Measurements from ENCODE around the gene FBN2.

The FBN2 gene

GRCh38 chr5:128216860-128217531 is 321.0 kb downstream of the FBN2 start:
- no peaks in the 10 kb centered on the region for H3K9me3 ChIP-seq (ENCODE audit: insufficient read depth, low read length, severe bottlenecking)
- no peak overlapping the region for H3K9ac ChIP-seq (ENCODE audit: low read depth, low read length)
- DNase-seq: no peak
- H2AFZ ChIP-seq (ENCODE audit: low read depth, low read length): no peak overlapping the region
- H3K4me1 ChIP-seq (ENCODE audit: insufficient read depth, low read length): no peaks in the 10 kb centered on the region
- H3K4me3 ChIP-seq (ENCODE audit: low read depth in 1 of 2, low read length in 2 of 2): no peak overlapping the region
- no peak for ATAC-seq (ENCODE audit: insufficient read depth, low read depth)
- H3K4me2 ChIP-seq (ENCODE audit: insufficient read depth, low read length): no peak overlapping the region
- H4K20me1 ChIP-seq (ENCODE audit: insufficient read depth, low read length): no peaks in the 10 kb centered on the region
- no peaks in the 10 kb centered on the region for H3K79me2 ChIP-seq (ENCODE audit: insufficient read depth, low read length)
- H3K27me3 ChIP-seq (ENCODE audit: insufficient read depth, low read length, poor library complexity): no peaks in the 10 kb centered on the region
- TF ChIP-seq, protein P1, sequence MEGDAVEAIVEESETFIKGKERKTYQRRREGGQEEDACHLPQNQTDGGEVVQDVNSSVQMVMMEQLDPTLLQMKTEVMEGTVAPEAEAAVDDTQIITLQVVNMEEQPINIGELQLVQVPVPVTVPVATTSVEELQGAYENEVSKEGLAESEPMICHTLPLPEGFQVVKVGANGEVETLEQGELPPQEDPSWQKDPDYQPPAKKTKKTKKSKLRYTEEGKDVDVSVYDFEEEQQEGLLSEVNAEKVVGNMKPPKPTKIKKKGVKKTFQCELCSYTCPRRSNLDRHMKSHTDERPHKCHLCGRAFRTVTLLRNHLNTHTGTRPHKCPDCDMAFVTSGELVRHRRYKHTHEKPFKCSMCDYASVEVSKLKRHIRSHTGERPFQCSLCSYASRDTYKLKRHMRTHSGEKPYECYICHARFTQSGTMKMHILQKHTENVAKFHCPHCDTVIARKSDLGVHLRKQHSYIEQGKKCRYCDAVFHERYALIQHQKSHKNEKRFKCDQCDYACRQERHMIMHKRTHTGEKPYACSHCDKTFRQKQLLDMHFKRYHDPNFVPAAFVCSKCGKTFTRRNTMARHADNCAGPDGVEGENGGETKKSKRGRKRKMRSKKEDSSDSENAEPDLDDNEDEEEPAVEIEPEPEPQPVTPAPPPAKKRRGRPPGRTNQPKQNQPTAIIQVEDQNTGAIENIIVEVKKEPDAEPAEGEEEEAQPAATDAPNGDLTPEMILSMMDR (IDR thresholded peaks at IDR 0.05; ENCODE audit: borderline replicate concordance, extremely low read depth, low read length, poor library complexity, severe bottlenecking): no peak
- TF ChIP-seq EZH2 (IDR thresholded peaks at IDR 0.05; ENCODE audit: borderline replicate concordance, low read depth, low read length, severe bottlenecking): no peak
- H3K36me3 ChIP-seq (ENCODE audit: insufficient read depth, low read length): no peaks in the 10 kb centered on the region
- no peak overlapping the region for H3K27ac ChIP-seq (ENCODE audit: low read length)

GRCh38 chr5:128216285-128216684 is 321.8 kb downstream of the FBN2 start:
- Histone ChIP-seq H3K9ac (ENCODE audit: low read depth, low read length) (no peak overlapping the region), H3K27ac (ENCODE audit: low read length) (no peak overlapping the region), H3K9me3 (ENCODE audit: insufficient read depth, low read length, severe bottlenecking) (no peaks in the 10 kb centered on the region), H3K4me2 (ENCODE audit: insufficient read depth, low read length) (no peak overlapping the region), H3K4me3 (ENCODE audit: low read depth in 1 of 2, low read length in 2 of 2) (no peak overlapping the region), H3K36me3 (ENCODE audit: insufficient read depth, low read length) (no peaks in the 10 kb centered on the region), H3K79me2 (ENCODE audit: insufficient read depth, low read length) (no peaks in the 10 kb centered on the region), H3K27me3 (ENCODE audit: insufficient read depth, low read length, poor library complexity) (no peaks in the 10 kb centered on the region), H3K4me1 (ENCODE audit: insufficient read depth, low read length) (no peaks in the 10 kb centered on the region), H2AFZ (ENCODE audit: low read depth, low read length) (no peak overlapping the region), H4K20me1 (ENCODE audit: insufficient read depth, low read length) (no peaks in the 10 kb centered on the region)
- ATAC-seq (ENCODE audit: insufficient read depth, low read depth) (no peak), DNase-seq (no peak)
- no peak for TF ChIP-seq EZH2 (IDR thresholded peaks at IDR 0.05; ENCODE audit: borderline replicate concordance, low read depth, low read length, severe bottlenecking)
- TF ChIP-seq, protein P1 (IDR thresholded peaks at IDR 0.05; ENCODE audit: borderline replicate concordance, extremely low read depth, low read length, poor library complexity, severe bottlenecking): no peak

GRCh38 chr5:128213833-128214232 is 324.2 kb downstream of the FBN2 start:
- H3K9ac ChIP-seq (ENCODE audit: low read depth, low read length): no peak overlapping the region
- DNase-seq: no peak
- no peak for ATAC-seq (ENCODE audit: insufficient read depth, low read depth)
- TF ChIP-seq, protein P1 (IDR thresholded peaks at IDR 0.05; ENCODE audit: borderline replicate concordance, extremely low read depth, low read length, poor library complexity, severe bottlenecking): no peak
- TF ChIP-seq EZH2 (IDR thresholded peaks at IDR 0.05; ENCODE audit: borderline replicate concordance, low read depth, low read length, severe bottlenecking): no peak
- H2AFZ ChIP-seq (ENCODE audit: low read depth, low read length): no peak overlapping the region
- no peaks in the 10 kb centered on the region for H3K36me3 ChIP-seq (ENCODE audit: insufficient read depth, low read length)
- no peaks in the 10 kb centered on the region for H3K27me3 ChIP-seq (ENCODE audit: insufficient read depth, low read length, poor library complexity)
- no peak overlapping the region for H3K27ac ChIP-seq (ENCODE audit: low read length)
- H3K4me1 ChIP-seq (ENCODE audit: insufficient read depth, low read length): no peaks in the 10 kb centered on the region
- H3K9me3 ChIP-seq (ENCODE audit: insufficient read depth, low read length, severe bottlenecking): no peaks in the 10 kb centered on the region
- no peaks in the 10 kb centered on the region for H3K79me2 ChIP-seq (ENCODE audit: insufficient read depth, low read length)
- H3K4me2 ChIP-seq (ENCODE audit: insufficient read depth, low read length): no peak overlapping the region
- no peaks in the 10 kb centered on the region for H4K20me1 ChIP-seq (ENCODE audit: insufficient read depth, low read length)
- no peak overlapping the region for H3K4me3 ChIP-seq (ENCODE audit: low read depth in 1 of 2, low read length in 2 of 2)

Measured in DND-41 (cell line).